ENCODE measurements around the gene EML4.
"Not testable (repeated sequence)": the region's sequence is repeated elsewhere in the genome, so short reads cannot be mapped to it uniquely, and the experiment has no call there.

EML4 gene, protein sequence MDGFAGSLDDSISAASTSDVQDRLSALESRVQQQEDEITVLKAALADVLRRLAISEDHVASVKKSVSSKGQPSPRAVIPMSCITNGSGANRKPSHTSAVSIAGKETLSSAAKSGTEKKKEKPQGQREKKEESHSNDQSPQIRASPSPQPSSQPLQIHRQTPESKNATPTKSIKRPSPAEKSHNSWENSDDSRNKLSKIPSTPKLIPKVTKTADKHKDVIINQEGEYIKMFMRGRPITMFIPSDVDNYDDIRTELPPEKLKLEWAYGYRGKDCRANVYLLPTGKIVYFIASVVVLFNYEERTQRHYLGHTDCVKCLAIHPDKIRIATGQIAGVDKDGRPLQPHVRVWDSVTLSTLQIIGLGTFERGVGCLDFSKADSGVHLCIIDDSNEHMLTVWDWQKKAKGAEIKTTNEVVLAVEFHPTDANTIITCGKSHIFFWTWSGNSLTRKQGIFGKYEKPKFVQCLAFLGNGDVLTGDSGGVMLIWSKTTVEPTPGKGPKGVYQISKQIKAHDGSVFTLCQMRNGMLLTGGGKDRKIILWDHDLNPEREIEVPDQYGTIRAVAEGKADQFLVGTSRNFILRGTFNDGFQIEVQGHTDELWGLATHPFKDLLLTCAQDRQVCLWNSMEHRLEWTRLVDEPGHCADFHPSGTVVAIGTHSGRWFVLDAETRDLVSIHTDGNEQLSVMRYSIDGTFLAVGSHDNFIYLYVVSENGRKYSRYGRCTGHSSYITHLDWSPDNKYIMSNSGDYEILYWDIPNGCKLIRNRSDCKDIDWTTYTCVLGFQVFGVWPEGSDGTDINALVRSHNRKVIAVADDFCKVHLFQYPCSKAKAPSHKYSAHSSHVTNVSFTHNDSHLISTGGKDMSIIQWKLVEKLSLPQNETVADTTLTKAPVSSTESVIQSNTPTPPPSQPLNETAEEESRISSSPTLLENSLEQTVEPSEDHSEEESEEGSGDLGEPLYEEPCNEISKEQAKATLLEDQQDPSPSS

DNA sequence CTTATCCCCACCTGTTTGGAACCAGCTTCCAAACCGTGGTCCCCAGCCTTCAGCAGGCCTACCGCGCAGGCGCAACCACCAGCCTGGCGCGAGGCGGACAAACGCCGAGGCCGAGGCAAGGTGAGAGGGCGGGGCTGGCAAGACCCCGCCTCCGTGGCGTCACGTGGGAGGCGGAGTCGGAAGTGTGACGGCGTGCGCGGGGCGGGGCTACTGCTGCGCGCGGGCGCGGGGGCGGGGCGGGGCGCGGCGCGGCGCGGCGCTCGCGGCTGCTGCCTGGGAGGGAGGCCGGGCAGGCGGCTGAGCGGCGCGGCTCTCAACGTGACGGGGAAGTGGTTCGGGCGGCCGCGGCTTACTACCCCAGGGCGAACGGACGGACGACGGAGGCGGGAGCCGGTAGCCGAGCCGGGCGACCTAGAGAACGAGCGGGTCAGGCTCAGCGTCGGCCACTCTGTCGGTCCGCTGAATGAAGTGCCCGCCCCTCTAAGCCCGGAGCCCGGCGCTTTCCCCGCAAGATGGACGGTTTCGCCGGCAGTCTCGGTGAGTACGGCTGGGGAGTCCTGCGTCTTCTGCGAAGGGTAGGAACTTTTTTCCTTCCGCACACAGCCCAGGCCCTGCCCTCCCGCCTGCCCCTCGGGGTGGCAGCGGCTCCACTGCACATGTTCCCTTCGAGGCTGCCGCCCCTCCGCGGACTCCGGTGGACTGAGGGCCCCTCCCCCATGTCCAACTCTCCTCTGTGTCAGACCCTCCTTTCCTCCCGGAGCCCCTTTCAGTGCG, at the start of gene EML4:
Gene EML4, plus strand, starts transcription at position 254 of the 774 bp plus-strand sequence. Its CDS starts 259 bp downstream, at position 513.
- DNase-seq (ENCODE audit: low read depth): peak; percentile 63

- no peak for DNase-seq (ENCODE audit: low read depth)
These were observed 45.7 kb upstream of the EML4 start for GRCh38 chr2:42123426-42123825.

DNA sequence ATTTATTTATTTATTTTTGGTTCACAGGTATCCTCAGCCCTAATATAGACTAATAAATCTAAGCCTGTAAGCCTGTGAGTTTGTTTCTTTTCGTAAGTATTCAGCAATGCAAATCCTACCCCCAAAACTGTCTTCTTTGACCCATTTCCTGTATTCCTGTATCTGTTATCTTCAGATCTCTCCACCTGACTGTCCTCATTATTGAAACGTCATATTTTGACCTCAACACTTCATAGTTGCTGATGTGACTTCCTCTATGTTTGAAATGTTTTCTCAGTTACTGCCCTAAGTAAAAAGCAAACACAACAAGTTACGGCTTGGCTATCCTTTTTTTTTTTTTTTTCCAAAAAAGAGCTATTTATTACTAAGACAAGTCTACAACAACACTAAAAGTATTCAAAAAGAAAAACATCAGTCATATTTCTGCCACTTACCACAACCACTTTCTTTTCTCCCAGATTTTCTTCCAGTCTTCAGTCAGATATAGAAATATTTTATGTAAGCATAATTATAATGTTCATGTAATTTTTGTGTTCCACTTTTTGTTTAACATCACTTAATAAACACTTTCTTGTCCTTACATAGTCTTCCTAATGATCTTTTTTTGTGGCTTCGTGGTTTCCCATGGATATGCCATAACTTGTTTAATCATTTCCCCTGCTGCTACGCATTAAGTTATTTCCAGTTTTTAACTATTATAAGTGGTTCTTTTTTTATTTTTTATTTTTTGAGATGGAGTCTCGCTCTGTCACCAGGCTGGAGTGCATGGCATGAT, 45.0 kb upstream of the EML4 start:
- no peak for DNase-seq (ENCODE audit: low read depth)

- DNase-seq (ENCODE audit: low read depth): no peak
These were observed 43.1 kb upstream of the EML4 start for GRCh38 chr2:42125841-42126594.

DNA sequence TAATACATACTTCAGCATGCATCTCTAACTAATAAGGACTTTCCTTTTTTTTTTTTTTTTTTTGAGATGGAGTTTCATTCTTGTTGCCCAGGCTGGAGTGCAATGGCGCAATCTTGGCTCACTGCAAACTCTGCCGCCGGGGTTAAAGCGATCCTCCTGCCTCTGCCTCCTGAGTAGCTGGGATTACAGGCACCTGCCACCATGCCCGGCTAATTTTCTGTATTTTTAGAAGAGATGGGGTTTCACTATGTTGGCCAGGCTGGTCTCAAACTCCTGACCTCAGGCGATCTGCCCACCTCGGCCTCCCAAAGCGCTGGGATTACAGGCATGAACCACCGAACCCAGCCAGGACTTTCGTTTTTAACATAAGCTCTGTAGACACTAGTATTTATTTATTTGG, 42.3 kb upstream of the EML4 start:
- not testable (repeated sequence) for DNase-seq (ENCODE audit: low read depth)

- DNase-seq (ENCODE audit: low read depth): no peak
These were observed 41.4 kb upstream of the EML4 start for GRCh38 chr2:42127425-42128424.

GRCh38 chr2:42128721-42129486, 40.2 kb upstream of the EML4 start:
- no peak for DNase-seq (ENCODE audit: low read depth)

GRCh38 chr2:42129487-42129852, 39.7 kb upstream of the EML4 start:
- no peak for DNase-seq (ENCODE audit: low read depth)

DNA sequence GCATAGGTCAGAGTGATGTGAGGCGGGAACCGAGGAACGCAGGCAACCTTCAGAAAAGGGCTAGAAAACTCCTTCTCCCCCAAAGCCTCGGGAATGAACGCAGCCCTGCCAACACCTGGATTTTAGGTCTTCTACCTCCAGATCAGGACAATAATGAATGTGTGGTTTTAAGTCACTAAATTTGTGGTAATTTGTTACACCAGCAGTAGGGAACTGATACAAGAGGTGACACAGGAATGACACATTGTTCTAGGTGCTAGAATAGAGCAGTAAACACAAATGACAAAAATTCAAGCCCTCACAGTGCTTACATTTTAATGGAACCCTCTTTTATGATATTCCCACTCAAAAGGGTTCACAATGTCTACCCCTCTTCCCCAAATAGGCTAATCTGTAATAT, 39.2 kb upstream of the EML4 start:
- no peak for DNase-seq (ENCODE audit: low read depth)

DNA sequence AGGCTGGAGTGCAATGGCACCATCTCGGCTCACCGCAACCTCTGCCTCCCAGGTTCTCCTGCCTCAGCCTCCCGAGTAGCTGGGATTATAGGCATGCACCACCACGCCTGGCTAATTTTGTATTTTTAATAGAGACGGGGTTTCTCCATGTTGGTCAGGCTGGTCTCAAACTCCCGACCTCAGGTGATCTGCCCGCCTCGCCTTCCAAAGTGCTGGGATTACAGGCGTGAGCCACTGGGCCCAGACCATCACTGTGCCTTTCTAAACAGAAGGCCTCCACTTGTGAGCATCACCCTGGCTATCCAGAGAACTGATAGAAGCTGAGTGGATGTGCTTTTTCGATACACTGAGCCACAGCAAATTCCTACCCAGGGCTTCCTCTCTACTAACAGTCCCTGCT, 38.3 kb upstream of the EML4 start:
- not testable (repeated sequence) for DNase-seq (ENCODE audit: low read depth)

DNA sequence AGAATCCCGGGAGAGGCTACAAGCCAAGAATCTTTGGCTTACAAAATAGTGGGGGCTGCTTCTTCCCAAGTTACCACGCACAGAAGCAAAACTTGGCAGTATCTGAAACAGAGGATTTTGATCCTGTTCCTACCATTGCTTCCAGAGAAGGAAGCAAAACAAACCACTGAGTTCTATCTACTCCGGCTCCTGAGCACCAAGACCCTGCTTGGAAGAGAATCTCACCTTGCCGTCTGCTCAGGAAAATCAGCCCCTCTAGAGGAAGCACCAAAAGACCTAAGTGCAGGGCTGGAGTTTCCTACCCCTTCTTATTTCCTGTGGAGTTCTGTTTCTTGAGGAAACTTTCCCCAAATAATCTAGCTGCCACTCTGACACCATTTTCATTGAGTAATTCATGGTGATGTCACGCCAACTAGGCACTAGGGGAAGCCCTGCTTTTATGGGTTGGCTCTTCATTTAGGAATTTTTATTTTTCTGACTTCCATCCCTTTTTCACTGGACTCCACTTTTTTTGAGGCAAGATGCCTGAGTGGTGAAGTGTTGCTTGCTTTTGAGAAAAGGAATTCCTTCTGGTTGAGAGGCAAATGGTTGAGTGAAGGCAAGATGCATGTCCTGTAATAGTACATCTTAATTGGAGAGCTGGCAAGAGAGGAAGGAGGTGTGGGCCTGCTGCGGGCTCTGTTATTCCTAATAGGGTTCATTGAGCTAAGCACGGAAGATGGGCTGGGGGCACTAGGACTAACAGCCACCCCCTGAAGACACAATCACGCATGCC, 36.8 kb upstream of the EML4 start:
- DNase-seq (ENCODE audit: low read depth): peak; percentile 90

- DNase-seq (ENCODE audit: low read depth): peak; percentile 93
These were observed 36.0 kb upstream of the EML4 start for GRCh38 chr2:42132966-42133641.

DNA sequence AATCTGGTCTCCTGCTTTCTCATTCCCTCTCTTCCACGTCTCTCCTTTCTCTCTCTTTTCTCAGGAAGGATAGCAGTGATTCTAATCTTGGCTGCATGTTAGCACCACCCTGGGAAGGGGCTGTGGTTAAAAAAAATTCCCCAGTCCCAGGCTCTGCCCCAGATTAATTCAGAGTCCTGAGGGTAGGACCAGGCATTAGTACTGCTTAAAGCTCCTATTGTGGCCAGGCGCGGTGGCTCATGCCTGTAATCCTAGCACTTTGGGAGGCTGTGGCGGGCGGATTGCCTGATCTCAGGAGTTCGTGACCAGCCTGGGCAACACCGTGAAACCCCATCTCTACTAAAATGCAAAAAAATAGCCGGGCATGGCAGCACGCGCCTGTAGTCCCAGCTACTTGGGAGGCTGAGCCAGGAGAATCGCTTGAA, 35.4 kb upstream of the EML4 start:
- DNase-seq (ENCODE audit: low read depth): no peak

DNA sequence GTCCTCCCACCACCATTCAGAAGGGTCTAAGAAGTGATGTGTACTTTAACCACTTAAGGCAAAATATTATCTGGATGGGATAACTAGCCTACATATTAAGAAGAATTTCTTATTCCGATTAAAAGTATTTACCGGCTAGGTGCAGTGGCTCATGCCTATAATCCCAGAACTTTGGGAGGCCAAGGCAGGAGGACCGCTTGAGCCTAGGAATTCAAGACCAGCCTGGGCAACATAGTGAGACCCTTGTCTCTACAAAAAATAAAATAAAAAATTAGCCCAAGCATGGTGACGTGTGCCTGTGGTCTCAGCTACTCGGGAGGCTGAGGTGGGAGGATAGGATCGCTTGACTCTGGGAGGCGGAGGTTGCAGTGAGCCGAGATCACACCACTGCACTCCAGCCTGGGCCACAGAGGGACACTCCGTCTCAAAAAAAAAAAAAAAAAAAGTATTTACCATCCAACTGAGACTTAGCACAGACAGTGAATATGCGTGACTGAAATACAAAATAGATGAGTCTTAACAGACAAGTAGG, 34.7 kb upstream of the EML4 start:
- DNase-seq (ENCODE audit: low read depth): not testable (repeated sequence)

- no peak for DNase-seq (ENCODE audit: low read depth)
These were observed 33.5 kb upstream of the EML4 start for GRCh38 chr2:42135381-42136312.

- no peak for DNase-seq (ENCODE audit: low read depth)
These were observed 32.4 kb upstream of the EML4 start for GRCh38 chr2:42136782-42137124.
